Prostate gland (tissue), 2 donors: ENCODE data around the gene LYSMD2.

Source experiments
- POLR2AphosphoS5 ChIP-seq: sonication (generic); formaldehyde crosslinking; IDR thresholded peaks from one replicate; pipeline ENCODE4 v1.6.1; 2017; ENCODE audit warnings: antibody characterized with exemption
- TF ChIP-seq, protein P1 (sequence below), 4 experiments: fragments of 200-600 bp in 2 of 4; fragments of 450-650 bp in 2 of 4; sonication (generic) in 2 of 4; IDR thresholded peaks; 1 replicate in 3 of 4; 2 replicates in 1 of 4; pipeline ENCODE4 v1.5.1; 2016 to 2019; ENCODE audit warnings: antibody characterized with exemption in 4 of 4, mild to moderate bottlenecking in 2 of 4, moderate library complexity in 2 of 4

DNA sequence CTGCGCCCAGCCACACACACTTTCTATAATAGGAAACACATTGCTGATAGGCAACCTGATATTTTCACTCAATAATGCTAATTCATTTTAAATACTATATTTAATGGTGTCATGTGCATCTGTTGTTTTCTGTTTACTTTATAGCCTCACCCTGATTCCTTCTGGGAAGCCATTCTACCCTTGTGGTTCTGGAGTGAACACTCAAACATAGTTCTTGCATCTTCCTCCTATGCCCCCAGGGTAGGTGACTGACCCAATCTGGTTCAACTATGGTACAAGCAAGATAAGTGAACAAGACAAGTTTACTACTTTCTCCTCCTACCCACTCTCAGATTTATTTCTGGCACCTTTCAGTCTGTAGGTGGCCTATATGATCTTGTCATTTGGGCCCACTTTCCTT, 60.4 kb downstream of the LYSMD2 start:
- TF ChIP-seq, protein P1, sequence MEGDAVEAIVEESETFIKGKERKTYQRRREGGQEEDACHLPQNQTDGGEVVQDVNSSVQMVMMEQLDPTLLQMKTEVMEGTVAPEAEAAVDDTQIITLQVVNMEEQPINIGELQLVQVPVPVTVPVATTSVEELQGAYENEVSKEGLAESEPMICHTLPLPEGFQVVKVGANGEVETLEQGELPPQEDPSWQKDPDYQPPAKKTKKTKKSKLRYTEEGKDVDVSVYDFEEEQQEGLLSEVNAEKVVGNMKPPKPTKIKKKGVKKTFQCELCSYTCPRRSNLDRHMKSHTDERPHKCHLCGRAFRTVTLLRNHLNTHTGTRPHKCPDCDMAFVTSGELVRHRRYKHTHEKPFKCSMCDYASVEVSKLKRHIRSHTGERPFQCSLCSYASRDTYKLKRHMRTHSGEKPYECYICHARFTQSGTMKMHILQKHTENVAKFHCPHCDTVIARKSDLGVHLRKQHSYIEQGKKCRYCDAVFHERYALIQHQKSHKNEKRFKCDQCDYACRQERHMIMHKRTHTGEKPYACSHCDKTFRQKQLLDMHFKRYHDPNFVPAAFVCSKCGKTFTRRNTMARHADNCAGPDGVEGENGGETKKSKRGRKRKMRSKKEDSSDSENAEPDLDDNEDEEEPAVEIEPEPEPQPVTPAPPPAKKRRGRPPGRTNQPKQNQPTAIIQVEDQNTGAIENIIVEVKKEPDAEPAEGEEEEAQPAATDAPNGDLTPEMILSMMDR (IDR thresholded peaks at IDR 0.05) = no peak
- TF ChIP-seq POLR2AphosphoS5 = no peak
